SK-N-MC (cell line): Measurements from ENCODE around the gene SWAP70.

Source experiments
- DNase-seq: peaks from one replicate; pipeline ENCODE4 v3.0.0-alpha.2; 2011; ENCODE audit warnings: low read depth, low spot score
- H3K27ac ChIP-seq: fragments of 200-600 bp; sonication (generic); 2 replicates; pipeline ENCODE4 v1.5.1; 2016; ENCODE audit warnings: mixed run types
- H3K36me3 ChIP-seq: fragments of 200-600 bp; sonication (generic); 2 replicates; pipeline ENCODE4 v1.6.1; 2017; ENCODE audit warnings: antibody characterized with exemption, low read length, mixed read lengths; ENCODE audit not compliant: insufficient read depth
- H3K4me3 ChIP-seq: fragments of 200-600 bp; sonication (generic); 2 replicates; pipeline ENCODE4 v1.5.1; 2016
- H3K9ac ChIP-seq: fragments of 200-600 bp; sonication (generic); 2 replicates; pipeline ENCODE4 v1.8.0; 2017; ENCODE audit warnings: mixed run types, mixed read lengths; ENCODE audit not compliant: insufficient read length
- H3K9me3 ChIP-seq: fragments of 200-600 bp; sonication (generic); 2 replicates; pipeline ENCODE4 v1.6.1; 2017; ENCODE audit warnings: low read depth, mild to moderate bottlenecking, antibody characterized with exemption, low read length, moderate library complexity, mixed read lengths
- EZH2 ChIP-seq: fragments of 200-600 bp; sonication (generic); IDR thresholded peaks from one replicate; pipeline ENCODE4 v1.6.1; 2017; ENCODE audit warnings: antibody characterized with exemption
- FOXP2 ChIP-seq: optimal IDR thresholded peaks from 2 replicates; pipeline ENCODE3; 2011; ENCODE audit warnings: mild to moderate bottlenecking, moderate library complexity; ENCODE audit not compliant: insufficient read depth; ENCODE audit errors: extremely low read length, control extremely low read depth
- POLR2AphosphoS5 ChIP-seq: IDR thresholded peaks from 2 replicates; pipeline ENCODE4 v1.6.1; 2012; ENCODE audit warnings: mild to moderate bottlenecking, low read depth, low read length, borderline replicate concordance

SWAP70 gene

GRCh38 chr11:9624448-9624847 lies 39.4 kb upstream of the SWAP70 start:
- no peak overlapping the region for H3K9ac ChIP-seq
- no peak overlapping the region for H3K4me3 ChIP-seq
- no peak overlapping the region for H3K27ac ChIP-seq
- TF ChIP-seq FOXP2 = no peak
- no peak for TF ChIP-seq POLR2AphosphoS5
- no peak for TF ChIP-seq EZH2
- H3K9me3 ChIP-seq = no peaks in the 10 kb centered on the region
- H3K36me3 ChIP-seq = no peaks in the 10 kb centered on the region
- DNase-seq = no peak

GRCh38 chr11:9625162-9625561 lies 38.7 kb upstream of the SWAP70 start:
- no peak overlapping the region for H3K9ac ChIP-seq
- H3K36me3 ChIP-seq = no peaks in the 10 kb centered on the region
- TF ChIP-seq EZH2 = no peak
- TF ChIP-seq FOXP2 = no peak
- no peak for TF ChIP-seq POLR2AphosphoS5
- DNase-seq = no peak
- H3K27ac ChIP-seq = no peak overlapping the region
- H3K4me3 ChIP-seq = no peak overlapping the region
- no peaks in the 10 kb centered on the region for H3K9me3 ChIP-seq

- H3K36me3 ChIP-seq = no peaks in the 10 kb centered on the region
- no peaks in the 10 kb centered on the region for H3K9me3 ChIP-seq
- TF ChIP-seq FOXP2 (no peak), EZH2 (no peak), POLR2AphosphoS5 (no peak)
- DNase-seq = no peak
- no peak overlapping the region for H3K27ac ChIP-seq
- no peak overlapping the region for H3K9ac ChIP-seq
- no peak overlapping the region for H3K4me3 ChIP-seq
Measured at GRCh38 chr11:9625728-9626127, 38.1 kb upstream of the SWAP70 start.

GRCh38 chr11:9626496-9627394 lies 37.1 kb upstream of the SWAP70 start:
- Histone ChIP-seq H3K9ac (no peak overlapping the region), H3K36me3 (no peaks in the 10 kb centered on the region), H3K27ac (no peak overlapping the region), H3K4me3 (no peak overlapping the region), H3K9me3 (no peaks in the 10 kb centered on the region)
- TF ChIP-seq EZH2 (no peak), FOXP2 (no peak), POLR2AphosphoS5 (no peak)
- no peak for DNase-seq

GRCh38 chr11:9629064-9629463 lies 34.8 kb upstream of the SWAP70 start:
- Histone ChIP-seq H3K9ac (no peak overlapping the region), H3K27ac (no peak overlapping the region), H3K36me3 (no peaks in the 10 kb centered on the region), H3K4me3 (no peak overlapping the region), H3K9me3 (no peaks in the 10 kb centered on the region)
- DNase-seq = no peak
- TF ChIP-seq POLR2AphosphoS5 = no peak

- Histone ChIP-seq H3K27ac (no peak overlapping the region), H3K9me3 (no peaks in the 10 kb centered on the region), H3K36me3 (no peaks in the 10 kb centered on the region), H3K9ac (no peak overlapping the region), H3K4me3 (no peak overlapping the region)
- no peak for DNase-seq
- TF ChIP-seq EZH2 (no peak), FOXP2 (no peak), POLR2AphosphoS5 (no peak)
Measured at GRCh38 chr11:9633679-9634078, 30.2 kb upstream of the SWAP70 start.

DNA sequence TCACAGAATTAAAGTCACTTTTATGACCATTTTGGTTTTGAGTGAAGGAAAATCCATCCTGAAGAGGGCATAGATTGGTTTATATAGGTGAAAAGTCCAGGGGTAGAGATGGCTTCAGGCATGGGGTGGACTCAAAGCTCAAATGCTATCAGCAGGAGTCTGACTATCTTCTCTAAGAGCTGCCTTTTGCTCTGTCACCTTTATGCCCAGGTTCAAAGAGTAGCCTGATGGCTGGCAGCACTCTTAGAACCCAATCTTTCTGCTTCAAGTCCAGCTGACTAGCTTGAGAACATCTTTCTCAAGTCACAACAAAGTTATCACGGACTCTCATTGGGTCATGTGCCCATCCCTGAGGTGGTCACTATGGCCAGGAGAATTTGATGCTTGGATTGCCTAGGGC lies 27.2 kb upstream of the SWAP70 start:
- H3K9ac ChIP-seq = no peak overlapping the region
- DNase-seq = no peak
- no peaks in the 10 kb centered on the region for H3K36me3 ChIP-seq
- H3K4me3 ChIP-seq = no peak overlapping the region
- H3K9me3 ChIP-seq = no peaks in the 10 kb centered on the region
- TF ChIP-seq POLR2AphosphoS5 (no peak), FOXP2 (no peak), EZH2 (no peak)
- H3K27ac ChIP-seq = no peak overlapping the region

- Histone ChIP-seq H3K9ac (no peak overlapping the region), H3K9me3 (no peaks in the 10 kb centered on the region), H3K4me3 (no peak overlapping the region), H3K36me3 (no peaks in the 10 kb centered on the region), H3K27ac (no peak overlapping the region)
- DNase-seq = no peak
- TF ChIP-seq EZH2 = no peak
- no peak for TF ChIP-seq FOXP2
- TF ChIP-seq POLR2AphosphoS5 = no peak
Measured at GRCh38 chr11:9639099-9639498, 24.8 kb upstream of the SWAP70 start.

GRCh38 chr11:9639985-9640384 lies 23.9 kb upstream of the SWAP70 start:
- Histone ChIP-seq H3K4me3 (no peak overlapping the region), H3K9me3 (no peaks in the 10 kb centered on the region), H3K36me3 (no peaks in the 10 kb centered on the region), H3K27ac (no peak overlapping the region), H3K9ac (no peak overlapping the region)
- no peak for DNase-seq
- no peak for TF ChIP-seq FOXP2
- no peak for TF ChIP-seq EZH2
- no peak for TF ChIP-seq POLR2AphosphoS5
